ENCODE results near the gene LMCD1.
"Not testable (repeated sequence)": the region's sequence is repeated elsewhere in the genome, so short reads cannot be mapped to it uniquely, and the experiment has no call there.

Gene LMCD1

GRCh38 chr3:8574040-8574669 is 72.5 kb downstream of the LMCD1 start:
- no peak for DNase-seq
- in situ Hi-C loops (cut with HindIII; ENCODE audit: low pct_ligation_motif_present, low pct_unique_long_range_greater_than_20kb, low sequenced_read_pairs), result no loop called here

- DNase-seq, result no peak
- in situ Hi-C loops (cut with HindIII; ENCODE audit: low pct_ligation_motif_present, low pct_unique_long_range_greater_than_20kb, low sequenced_read_pairs), result no loop called here
Measured at GRCh38 chr3:8574670-8575322, 73.2 kb downstream of the LMCD1 start.

- in situ Hi-C loops (cut with HindIII; ENCODE audit: low pct_ligation_motif_present, low pct_unique_long_range_greater_than_20kb, low sequenced_read_pairs), result no loop called here
- no peak for DNase-seq
Measured at GRCh38 chr3:8575364-8576104, 73.9 kb downstream of the LMCD1 start.

- in situ Hi-C loops (cut with HindIII; ENCODE audit: low pct_ligation_motif_present, low pct_unique_long_range_greater_than_20kb, low sequenced_read_pairs), result no loop called here
- DNase-seq, result no peak
Measured at GRCh38 chr3:8576436-8576835, 74.8 kb downstream of the LMCD1 start.

GRCh38 chr3:8576841-8577571 is 75.4 kb downstream of the LMCD1 start:
- DNase-seq, result no peak
- in situ Hi-C loops (cut with HindIII; ENCODE audit: low pct_ligation_motif_present, low pct_unique_long_range_greater_than_20kb, low sequenced_read_pairs), result no loop called here

GRCh38 chr3:8578282-8578681 is 76.7 kb downstream of the LMCD1 start:
- in situ Hi-C loops (cut with HindIII; ENCODE audit: low pct_ligation_motif_present, low pct_unique_long_range_greater_than_20kb, low sequenced_read_pairs), result no loop called here
- no peak for DNase-seq

GRCh38 chr3:8579096-8579495 is 77.5 kb downstream of the LMCD1 start:
- no peak for DNase-seq
- in situ Hi-C loops (cut with HindIII; ENCODE audit: low pct_ligation_motif_present, low pct_unique_long_range_greater_than_20kb, low sequenced_read_pairs), result no loop called here

- in situ Hi-C loops (cut with HindIII; ENCODE audit: low pct_ligation_motif_present, low pct_unique_long_range_greater_than_20kb, low sequenced_read_pairs), result no loop called here
- DNase-seq, result no peak
Measured at GRCh38 chr3:8579943-8580342, 78.3 kb downstream of the LMCD1 start.

GRCh38 chr3:8580434-8580833 is 78.8 kb downstream of the LMCD1 start:
- DNase-seq; in situ Hi-C loops (cut with HindIII; ENCODE audit: low pct_ligation_motif_present, low pct_unique_long_range_greater_than_20kb, low sequenced_read_pairs): not testable (repeated sequence)

GRCh38 chr3:8581373-8581772 is 79.8 kb downstream of the LMCD1 start:
- in situ Hi-C loops (cut with HindIII; ENCODE audit: low pct_ligation_motif_present, low pct_unique_long_range_greater_than_20kb, low sequenced_read_pairs), result no loop called here
- no peak for DNase-seq

GRCh38 chr3:8581806-8582445 is 80.3 kb downstream of the LMCD1 start:
- in situ Hi-C loops (cut with HindIII; ENCODE audit: low pct_ligation_motif_present, low pct_unique_long_range_greater_than_20kb, low sequenced_read_pairs), result no loop called here
- DNase-seq, result no peak

GRCh38 chr3:8584661-8585060 is 83.0 kb downstream of the LMCD1 start:
- in situ Hi-C loops (cut with HindIII; ENCODE audit: low pct_ligation_motif_present, low pct_unique_long_range_greater_than_20kb, low sequenced_read_pairs), result no loop called here
- DNase-seq, result no peak

- DNase-seq, result no peak
- in situ Hi-C loops (cut with HindIII; ENCODE audit: low pct_ligation_motif_present, low pct_unique_long_range_greater_than_20kb, low sequenced_read_pairs), result no loop called here
Measured at GRCh38 chr3:8589880-8590556, 88.4 kb downstream of the LMCD1 start.

GRCh38 chr3:8593021-8593827 is 91.6 kb downstream of the LMCD1 start:
- no peak for DNase-seq
- in situ Hi-C loops (cut with HindIII; ENCODE audit: low pct_ligation_motif_present, low pct_unique_long_range_greater_than_20kb, low sequenced_read_pairs), result no loop called here

GRCh38 chr3:8595252-8595651 is 93.6 kb downstream of the LMCD1 start:
- in situ Hi-C loops (cut with HindIII; ENCODE audit: low pct_ligation_motif_present, low pct_unique_long_range_greater_than_20kb, low sequenced_read_pairs), result no loop called here
- DNase-seq, result no peak

GRCh38 chr3:8595695-8596115 is 94.1 kb downstream of the LMCD1 start:
- no peak for DNase-seq
- in situ Hi-C loops (cut with HindIII; ENCODE audit: low pct_ligation_motif_present, low pct_unique_long_range_greater_than_20kb, low sequenced_read_pairs), result no loop called here
